H1 (cell line): Measurements from ENCODE around the gene ARNT2. TPM values are rescaled to one million over a fixed set of nuclear protein-coding genes. Genes with fewer than 3 reads are reported as not detected.

Experiments
- CTCF ChIA-PET: fragments of 300-600 bp; sonication (Branson Sonifier 250); formaldehyde crosslinking; loops from one replicate; lab custom pipeline; 2021; ENCODE audit not compliant: partially characterized antibody; lab: Charles Lee
- POLR2A ChIA-PET: fragments of 300-600 bp; sonication (Branson Sonifier 250); formaldehyde crosslinking; loops from one replicate; lab custom pipeline; 2021; ENCODE audit warnings: inconsistent platforms; ENCODE audit not compliant: partially characterized antibody; lab: Charles Lee
- DNase-seq, 2 experiments: peaks; one replicate each; pipeline versions ENCODE4 v3.0.0 to v3.0.0-alpha.2; 2010 to 2022; ENCODE audit warnings: low spot score in 2 of 2, low read depth in 1 of 2, mixed read lengths in 1 of 2
- FAIRE-seq: peaks from 2 replicates; lab custom pipeline; 2011; peaks lifted over from hg19 to GRCh38; lab: Jason Lieb, UNC
- H2AFZ ChIP-seq: 2 replicates; pipeline ENCODE4 v1.8.1; 2012; ENCODE audit warnings: low read length, inconsistent platforms
- H2AK5ac ChIP-seq: 2 replicates; pipeline ENCODE4 v1.6.1; 2013; ENCODE audit warnings: low read depth, low read length
- H2BK120ac ChIP-seq: replicated peaks from 2 replicates; pipeline ENCODE3; 2013; ENCODE audit warnings: low read depth, low read length, inconsistent platforms
- H2BK12ac ChIP-seq: 2 replicates; pipeline ENCODE4 v1.6.1; 2013; ENCODE audit warnings: low read depth, low read length
- H2BK15ac ChIP-seq: 2 replicates; pipeline ENCODE4 v1.6.1; 2013; ENCODE audit warnings: low read length
- H2BK20ac ChIP-seq: 2 replicates; pipeline ENCODE4 v1.6.1; 2013; ENCODE audit warnings: low read length
- H2BK5ac ChIP-seq: 2 replicates; pipeline ENCODE4 v1.6.1; 2013; ENCODE audit warnings: low read depth, low read length
- H3K14ac ChIP-seq: 2 replicates; pipeline ENCODE4 v1.6.1; 2013; ENCODE audit warnings: inconsistent platforms; ENCODE audit not compliant: insufficient read length
- H3K18ac ChIP-seq: 2 replicates; pipeline ENCODE4 v1.6.1; 2013; ENCODE audit warnings: low read length; ENCODE audit errors: extremely low read depth
- H3K23ac ChIP-seq: 2 replicates; pipeline ENCODE4 v1.6.1; 2013; ENCODE audit warnings: inconsistent platforms; ENCODE audit not compliant: insufficient read length
- H3K23me2 ChIP-seq: 2 replicates; pipeline ENCODE4 v1.6.1; 2013; ENCODE audit warnings: low read depth, low read length
- H3K27ac ChIP-seq: 2 replicates; pipeline ENCODE4 v1.6.1; 2011; ENCODE audit warnings: low read depth, low read length, inconsistent platforms
- H3K27me3 ChIP-seq, 4 experiments: replicated peaks in 1 of 4; 1 replicate in 1 of 4; 2 replicates in 3 of 4; pipeline versions ENCODE4 v1.6.1 to v1.8.1; 2011 to 2013; ENCODE audit warnings: low read length in 3 of 4, mild to moderate bottlenecking in 3 of 4, inconsistent platforms in 2 of 4, mixed read lengths in 2 of 4, moderate library complexity in 1 of 4; ENCODE audit not compliant: control insufficient read depth in 3 of 4, insufficient read depth in 3 of 4; ENCODE audit errors: extremely low read depth in 1 of 4
- H3K36me3 ChIP-seq, 4 experiments: 2 replicates each; pipeline versions ENCODE4 v1.6.1 to v1.8.1; 2011 to 2013; ENCODE audit warnings: mild to moderate bottlenecking in 4 of 4, low read length in 3 of 4, moderate library complexity in 2 of 4, control low read depth in 1 of 4, inconsistent platforms in 1 of 4; ENCODE audit not compliant: insufficient read depth in 4 of 4, control insufficient read depth in 2 of 4
- H3K4ac ChIP-seq: replicated peaks from 2 replicates; pipeline ENCODE3; 2013; ENCODE audit warnings: low read length, low read depth, mixed read lengths, inconsistent platforms; ENCODE audit not compliant: insufficient read length
- H3K4me1 ChIP-seq, 4 experiments: replicated peaks in 1 of 4; 1 replicate in 1 of 4; 2 replicates in 3 of 4; pipeline versions ENCODE4 v1.6.1 to v1.8.1; 2011 to 2013; ENCODE audit warnings: low read length in 3 of 4, inconsistent platforms in 2 of 4, mixed read lengths in 1 of 4; ENCODE audit not compliant: insufficient read depth in 4 of 4, control insufficient read depth in 3 of 4
- H3K4me2 ChIP-seq, 2 experiments: 2 replicates each; pipeline versions ENCODE4 v1.6.1 to v1.8.1; 2011 to 2013; ENCODE audit warnings: low read depth in 2 of 2, low read length in 2 of 2, control low read depth in 1 of 2, inconsistent platforms in 1 of 2, mild to moderate bottlenecking in 1 of 2; ENCODE audit not compliant: insufficient read depth in 1 of 2
- H3K4me3 ChIP-seq, 4 experiments: fragments of 200-600, 300-600 bp in 1 of 4; sonication (generic), shearing (Covaris generic), sonication (Bioruptor Twin) in 1 of 4; 2 replicates each; pipeline versions ENCODE4 v1.5.1 to v1.8.1; 2011 to 2016; ENCODE audit warnings: low read length in 4 of 4, low read depth in 3 of 4, control low read depth in 2 of 4, inconsistent platforms in 2 of 4, mild to moderate bottlenecking in 2 of 4, mixed read lengths in 1 of 4, moderate library complexity in 1 of 4; ENCODE audit not compliant: insufficient read depth in 2 of 4; ENCODE audit errors: extremely low read depth in 1 of 4
- H3K56ac ChIP-seq: replicated peaks from 2 replicates; pipeline ENCODE3; 2013; ENCODE audit warnings: low read depth, mild to moderate bottlenecking, mixed read lengths, low read length, inconsistent platforms; ENCODE audit not compliant: insufficient read length
- H3K79me1 ChIP-seq: 2 replicates; pipeline ENCODE4 v1.6.1; 2013; ENCODE audit warnings: low read depth, low read length, control low read depth
- H3K79me2 ChIP-seq, 2 experiments: 2 replicates each; pipeline versions ENCODE4 v1.6.1 to v1.8.1; 2012 to 2013; ENCODE audit warnings: low read length in 2 of 2, mild to moderate bottlenecking in 2 of 2, inconsistent platforms in 1 of 2; ENCODE audit not compliant: insufficient read depth in 2 of 2, control insufficient read depth in 1 of 2
- H3K9ac ChIP-seq, 4 experiments: replicated peaks in 1 of 4; 1 replicate in 1 of 4; 2 replicates in 3 of 4; pipeline versions ENCODE4 v1.6.1 to v1.8.1; 2011 to 2013; ENCODE audit warnings: low read depth in 3 of 4, low read length in 3 of 4, control low read depth in 2 of 4, mild to moderate bottlenecking in 2 of 4, moderate library complexity in 2 of 4, inconsistent platforms in 1 of 4; ENCODE audit errors: extremely low read depth in 1 of 4
- H3K9me3 ChIP-seq, 2 experiments: 2 replicates each; pipeline versions ENCODE4 v1.6.1 to v1.8.1; 2012 to 2013; ENCODE audit warnings: mild to moderate bottlenecking in 2 of 2, moderate library complexity in 2 of 2, control low read depth in 1 of 2, inconsistent platforms in 1 of 2, low read depth in 1 of 2, low read length in 1 of 2, mixed read lengths in 1 of 2; ENCODE audit not compliant: insufficient read depth in 2 of 2
- H4K20me1 ChIP-seq, 2 experiments: replicated peaks in 1 of 2; 2 replicates each; pipeline versions ENCODE3 to v1.8.1; 2011 to 2013; ENCODE audit warnings: inconsistent platforms in 2 of 2, low read length in 2 of 2, mild to moderate bottlenecking in 1 of 2; ENCODE audit not compliant: insufficient read depth in 2 of 2, control insufficient read depth in 1 of 2
- H4K5ac ChIP-seq: 2 replicates; pipeline ENCODE4 v1.6.1; 2013; ENCODE audit warnings: low read length, low read depth, mixed read lengths, inconsistent platforms; ENCODE audit not compliant: insufficient read length
- H4K8ac ChIP-seq: 2 replicates; pipeline ENCODE4 v1.8.0; 2013; ENCODE audit warnings: mild to moderate bottlenecking, moderate library complexity, low read length, inconsistent platforms; ENCODE audit not compliant: insufficient read depth; ENCODE audit errors: extremely low read depth
- H4K91ac ChIP-seq: replicated peaks from 2 replicates; pipeline ENCODE3; 2013; ENCODE audit warnings: low read length, mixed read lengths, inconsistent platforms; ENCODE audit not compliant: insufficient read length
- BACH1 ChIP-seq: IDR thresholded peaks from 2 replicates; pipeline ENCODE4 v1.6.1; 2012; ENCODE audit warnings: low read length, improper control_type of control experiment
- BCL11A ChIP-seq, 2 experiments: IDR thresholded peaks; one replicate each; pipeline ENCODE4 v1.6.1; 2011; ENCODE audit warnings: low read depth in 2 of 2, low read length in 2 of 2, mild to moderate bottlenecking in 2 of 2
- CBX8 ChIP-seq: fragments of 300-800, 300-1000 bp; sonication (generic); IDR thresholded peaks from 2 replicates; pipeline ENCODE4 v1.7.1; 2016; ENCODE audit warnings: low read depth, low read length, borderline replicate concordance
- CEBPB ChIP-seq: IDR thresholded peaks from 2 replicates; pipeline ENCODE4 v1.6.1; 2012; ENCODE audit warnings: low read depth, low read length
- CTCF ChIP-seq, 3 experiments: IDR thresholded peaks; 1 replicate in 2 of 3; 2 replicates in 1 of 3; pipeline versions ENCODE4 v1.5.1 to v1.6.1; 2011; ENCODE audit warnings: low read length in 3 of 3, mild to moderate bottlenecking in 3 of 3, inconsistent platforms in 2 of 3, low read depth in 1 of 3, moderate library complexity in 1 of 3; ENCODE audit not compliant: insufficient read depth in 1 of 3; ENCODE audit errors: control extremely low read depth in 1 of 3
- FOSL1 ChIP-seq: IDR thresholded peaks from 2 replicates; pipeline ENCODE4 v1.6.1; 2011; ENCODE audit warnings: mild to moderate bottlenecking, low read depth, low read length, moderate library complexity; ENCODE audit not compliant: insufficient read depth
- KDM1A ChIP-seq: fragments of 200-600, 300-600 bp; sonication (generic); IDR thresholded peaks from 2 replicates; pipeline ENCODE4 v1.7.1; 2016; ENCODE audit warnings: mild to moderate bottlenecking, low read length, borderline replicate concordance
- KDM4A ChIP-seq: IDR thresholded peaks from one replicate; pipeline ENCODE4 v1.7.1; 2012; ENCODE audit warnings: low read depth, mild to moderate bottlenecking, moderate library complexity, low read length, inconsistent platforms; ENCODE audit not compliant: severe bottlenecking
- POU5F1 ChIP-seq: IDR thresholded peaks from 2 replicates; pipeline ENCODE4 v1.6.1; 2011; ENCODE audit warnings: low read depth, mild to moderate bottlenecking, low read length, moderate library complexity
- RBBP5 ChIP-seq: IDR thresholded peaks from 2 replicates; pipeline ENCODE4 v1.7.1; 2012; ENCODE audit warnings: low read depth, mild to moderate bottlenecking, inconsistent platforms, low read length, moderate library complexity, borderline replicate concordance
- RFX5 ChIP-seq: IDR thresholded peaks from 2 replicates; pipeline ENCODE4 v1.6.1; 2011; ENCODE audit warnings: low read depth, low read length, improper control_type of control experiment, borderline replicate concordance
- TBP ChIP-seq: IDR thresholded peaks from 2 replicates; pipeline ENCODE4 v1.6.1; 2011; ENCODE audit warnings: low read depth, low read length, improper control_type of control experiment
- WGBS, 2 experiments: shearing (Covaris generic) in 1 of 2; methylation state at CpG; one replicate each; pipeline versions ENCODE4 v1.1.6 to v1.1.7; 2013 to 2015; ENCODE audit warnings: low lambda C conversion rate in 2 of 2, mixed read lengths in 2 of 2, inconsistent platforms in 1 of 2, low coverage in 1 of 2, missing lambda C conversion rate in 1 of 2; ENCODE audit not compliant: insufficient replicate concordance in 2 of 2, insufficient coverage in 1 of 2, insufficient read length in 1 of 2; ENCODE audit errors: extremely low coverage in 1 of 2, missing lambda C conversion rate in 1 of 2; 5-methylcytosine and 5-hydroxymethylcytosine counted together
- polyA plus RNA-seq, 7 experiments: library from polyadenylated mRNA; depleted of rRNA in 3 of 7; stranded (reverse) in 5 of 7; unstranded in 2 of 7; fragments of >200 nt in 5 of 7; fragments of 200-250 nt in 2 of 7; gene quantifications; 1 replicate in 5 of 7; 2 replicates in 1 of 7; 4 replicates in 1 of 7; pipeline versions ENCODE4 v1.2.1 to v1.2.3, GENCODE V29; 2011 to 2013; ENCODE audit warnings: missing spikeins in 2 of 7, mixed read lengths in 2 of 7
- total RNA-seq: library from RNA; stranded (reverse); fragmentation: NEBNext Ultra II Directional; extraction: Animal tissue kit (Norgen Biotek cat#: 25700); gene quantifications from 2 replicates; pipeline ENCODE4 v1.2.1, GENCODE V29; 2021

ARNT2 gene
- total and polyA plus RNA-seq, 2 of the 8 experiments (the other 6 are each of a cell fraction or from before 2014, with no cell fraction given) = 9.5 to 14.6 TPM

GRCh38 chr15:80525853-80526252 is 121.7 kb downstream of the ARNT2 start:
- no peak overlapping the region for H3K18ac ChIP-seq
- H3K79me2 ChIP-seq = no peaks in the 10 kb centered on the region
- H3K9ac ChIP-seq = no peak overlapping the region
- no peaks in the 10 kb centered on the region for H4K20me1 ChIP-seq
- H2AK5ac ChIP-seq = no peak overlapping the region
- 91% methylated on average over 2 of the region's 2 CpGs; no CpG with 5 or more reads in 1 of the 2 experiments for WGBS, 2 experiments
- H3K79me1 ChIP-seq = no peaks in the 10 kb centered on the region
- H3K23ac ChIP-seq = no peak overlapping the region
- H3K27ac ChIP-seq = no peak overlapping the region
- H2BK12ac ChIP-seq = no peak overlapping the region
- no peak overlapping the region for H2BK15ac ChIP-seq
- no peak overlapping the region for H3K56ac ChIP-seq
- no peak overlapping the region for H3K4me3 ChIP-seq
- no peak overlapping the region for H4K91ac ChIP-seq
- H3K36me3 ChIP-seq = no peaks in the 10 kb centered on the region
- H2BK120ac ChIP-seq = no peak overlapping the region
- no peak overlapping the region for H3K4ac ChIP-seq
- no peaks in the 10 kb centered on the region; a peak in 1 of 4 replicates for H3K9me3 ChIP-seq
- H3K4me2 ChIP-seq = no peak overlapping the region
- H4K8ac ChIP-seq = no peak overlapping the region
- H2BK5ac ChIP-seq = no peak overlapping the region
- no peak overlapping the region for H4K5ac ChIP-seq
- no peak overlapping the region for H3K14ac ChIP-seq
- ChIA-PET CTCF (interaction anchor here (1.4 kb wide), 1 partner anchor 70 kb away, joined by 3 read pairs; no protein-coding TSS in a partner anchor), POLR2A (no interaction called here)
- no peak overlapping the region for H2AFZ ChIP-seq
- H3K27me3 ChIP-seq = no peaks in the 10 kb centered on the region
- no peak for DNase-seq
- no peaks in the 10 kb centered on the region for H3K23me2 ChIP-seq
- H2BK20ac ChIP-seq = no peak overlapping the region
- no peak for FAIRE-seq
- H3K4me1 ChIP-seq = no peaks in the 10 kb centered on the region
- TF ChIP-seq BCL11A (IDR thresholded peaks at IDR 0.05; ENCODE audit: low read depth in 2 of 2, low read length in 2 of 2) = no peak
- no peak for TF ChIP-seq RBBP5
- TF ChIP-seq CBX8 = no peak
- TF ChIP-seq POU5F1 = no peak
- TF ChIP-seq KDM4A = no peak
- TF ChIP-seq FOSL1 = no peak
- no peak for TF ChIP-seq CEBPB
- TF ChIP-seq KDM1A = no peak
- TF ChIP-seq TBP = no peak
- no peak for TF ChIP-seq CTCF (IDR thresholded peaks at IDR 0.05; ENCODE audit: control extremely low read depth in 1 of 3, insufficient read depth in 1 of 3, low read depth in 1 of 3, low read length in 3 of 3)
- TF ChIP-seq RFX5 = no peak
- no peak for TF ChIP-seq BACH1
